Measurements from ENCODE around the gene ADGRV1. TPM values are rescaled to one million over a fixed set of nuclear protein-coding genes. Genes with fewer than 3 reads are reported as not detected.

The ADGRV1 gene
- polyA plus RNA-seq, 4 donors, result 2.6 to 2.9 (median 2.7) TPM; not detected in 1

DNA sequence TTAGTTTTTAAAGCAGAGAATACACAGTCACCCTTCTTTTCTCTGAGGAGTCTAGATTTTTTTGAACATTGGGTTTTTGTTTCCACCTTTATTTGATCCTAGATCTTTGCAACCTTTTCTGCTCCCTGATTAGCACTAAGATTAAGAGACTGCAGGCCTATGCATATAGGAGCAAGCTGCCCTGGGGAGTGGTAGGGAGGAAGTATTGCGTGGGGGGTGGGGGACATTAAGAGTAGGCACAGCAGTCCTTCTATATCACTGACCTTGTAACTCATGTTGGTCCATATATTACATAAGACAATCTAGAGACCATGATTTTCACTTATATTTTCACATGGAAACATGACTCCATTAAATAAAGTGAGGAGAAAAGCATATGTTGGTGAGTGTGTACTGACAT is 149.1 kb downstream of the ADGRV1 start:
- Histone ChIP-seq H3K27me3 (ENCODE audit: control insufficient read depth in 3 of 3, insufficient read depth in 3 of 3, low read length in 3 of 3) (no peaks in the 10 kb centered on the region), H3K27ac (ENCODE audit: low read depth in 1 of 3, low read length in 2 of 3) (no peak overlapping the region), H3K9me3 (ENCODE audit: control insufficient read depth in 2 of 2, insufficient read depth in 1 of 2, low read depth in 1 of 2, low read length in 1 of 2) (no peaks in the 10 kb centered on the region), H3K4me1 (ENCODE audit: control insufficient read depth in 3 of 3, insufficient read depth in 2 of 3, low read depth in 1 of 3, low read length in 2 of 3) (no peaks in the 10 kb centered on the region), H3K4me3 (ENCODE audit: low read depth in 1 of 3, low read length in 3 of 3) (no peak overlapping the region), H3K36me3 (ENCODE audit: control insufficient read depth in 3 of 3, insufficient read depth in 2 of 3, low read depth in 1 of 3, low read length in 3 of 3) (no peaks in the 10 kb centered on the region)
- WGBS, 3 donors, result 78 to 83% (median 81%) methylated on average over 1 of the region's 1 CpG
- DNase-seq, result no peak
- no peak for FAIRE-seq

DNA sequence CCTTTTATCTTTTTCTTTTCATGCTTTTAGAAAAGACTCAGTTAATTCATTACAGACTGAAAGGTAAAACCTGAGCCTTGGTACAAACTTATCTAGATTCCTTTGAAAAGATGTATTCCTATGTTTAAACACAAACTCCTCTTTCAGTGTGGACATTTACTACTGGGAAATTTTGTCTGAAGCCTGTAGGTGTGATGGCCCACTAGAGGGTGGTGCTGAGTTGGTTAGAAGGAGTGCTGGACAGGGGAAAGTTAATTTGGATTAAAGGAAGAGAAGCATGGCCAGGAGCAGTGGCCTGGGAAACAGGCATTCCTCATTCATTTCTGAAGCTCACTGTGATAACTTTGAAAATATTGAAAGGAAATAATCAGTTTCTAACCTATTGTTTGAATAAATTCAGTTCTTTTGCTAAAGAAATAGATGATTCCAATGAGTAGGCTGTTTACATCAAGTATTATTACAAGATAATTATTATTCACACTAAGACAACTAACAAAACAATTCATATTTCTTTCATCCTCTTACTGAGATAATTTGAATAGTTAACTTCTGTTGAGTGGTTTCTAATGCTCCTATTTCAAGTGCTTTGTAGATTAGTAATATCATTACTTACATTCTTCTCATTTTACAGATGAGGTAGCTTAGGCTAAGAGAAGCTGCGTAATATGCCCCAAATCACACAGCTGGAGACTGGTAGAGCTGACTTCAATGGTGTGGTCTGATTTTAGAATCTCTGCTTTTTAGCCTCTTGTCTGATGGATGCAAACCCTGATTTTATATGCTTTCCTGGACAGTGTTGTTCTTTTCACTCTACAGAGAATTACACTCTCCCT is 150.9 kb downstream of the ADGRV1 start:
- Histone ChIP-seq H3K4me3 (ENCODE audit: low read depth in 1 of 3, low read length in 3 of 3) (no peak overlapping the region), H3K36me3 (ENCODE audit: control insufficient read depth in 3 of 3, insufficient read depth in 2 of 3, low read depth in 1 of 3, low read length in 3 of 3) (no peaks in the 10 kb centered on the region), H3K4me1 (ENCODE audit: control insufficient read depth in 3 of 3, insufficient read depth in 2 of 3, low read depth in 1 of 3, low read length in 2 of 3) (no peaks in the 10 kb centered on the region), H3K9me3 (ENCODE audit: control insufficient read depth in 2 of 2, insufficient read depth in 1 of 2, low read depth in 1 of 2, low read length in 1 of 2) (no peaks in the 10 kb centered on the region), H3K27me3 (ENCODE audit: control insufficient read depth in 3 of 3, insufficient read depth in 3 of 3, low read length in 3 of 3) (no peaks in the 10 kb centered on the region), H3K27ac (ENCODE audit: low read depth in 1 of 3, low read length in 2 of 3) (no peak overlapping the region)
- 77 to 93% (median 87%) methylated on average over 1 of the region's 1 CpG for WGBS, 3 donors
- FAIRE-seq, result no peak
- DNase-seq, result peak; percentile 33 to 37

DNA sequence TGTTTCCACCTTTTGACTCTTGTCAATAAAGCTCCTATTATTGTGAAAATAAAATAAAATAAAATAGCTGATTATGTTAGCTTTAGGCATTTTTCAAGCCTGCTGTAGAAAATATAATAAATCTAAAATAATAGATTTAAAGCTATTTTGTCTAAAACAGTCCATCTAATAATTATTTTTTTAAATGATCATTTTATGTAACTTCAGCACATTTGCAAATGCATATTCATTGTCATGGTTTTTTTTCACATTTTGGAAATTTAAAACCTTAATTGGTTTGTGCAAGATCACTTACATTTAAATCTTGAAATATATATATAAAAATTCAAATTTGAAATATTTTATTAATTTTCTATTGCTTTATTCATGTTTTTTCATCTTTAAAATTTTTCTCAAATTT is 159.8 kb downstream of the ADGRV1 start:
- Histone ChIP-seq H3K4me1 (ENCODE audit: control insufficient read depth in 3 of 3, insufficient read depth in 2 of 3, low read depth in 1 of 3, low read length in 2 of 3) (no peaks in the 10 kb centered on the region), H3K4me3 (ENCODE audit: low read depth in 1 of 3, low read length in 3 of 3) (no peak overlapping the region), H3K27me3 (ENCODE audit: control insufficient read depth in 3 of 3, insufficient read depth in 3 of 3, low read length in 3 of 3) (no peaks in the 10 kb centered on the region), H3K27ac (ENCODE audit: low read depth in 1 of 3, low read length in 2 of 3) (no peak overlapping the region), H3K9me3 (ENCODE audit: control insufficient read depth in 2 of 2, insufficient read depth in 1 of 2, low read depth in 1 of 2, low read length in 1 of 2) (no peaks in the 10 kb centered on the region), H3K36me3 (ENCODE audit: control insufficient read depth in 3 of 3, insufficient read depth in 2 of 3, low read depth in 1 of 3, low read length in 3 of 3) (no peaks in the 10 kb centered on the region)
- DNase-seq (no peak), FAIRE-seq (no peak)

DNA sequence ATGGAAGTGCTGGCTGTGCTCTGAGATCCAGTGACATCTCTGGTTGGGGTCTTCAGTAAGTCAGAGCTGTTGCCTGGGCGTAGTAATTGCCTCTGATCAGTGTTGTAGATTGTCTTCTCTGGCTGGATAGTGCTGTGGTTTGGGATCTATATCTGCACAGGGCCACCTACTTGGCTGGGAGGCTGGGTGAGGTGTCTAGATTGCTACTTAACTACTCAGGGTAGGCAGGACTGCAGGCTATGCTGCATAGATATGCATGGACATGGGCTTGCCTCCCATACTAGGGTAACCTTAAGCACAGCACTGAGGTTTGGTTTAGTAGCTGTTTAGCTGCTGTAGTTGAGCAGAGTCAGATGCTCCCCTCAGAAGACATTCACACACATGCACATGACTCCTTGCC is 181.0 kb downstream of the ADGRV1 start:
- Histone ChIP-seq H3K4me1 (ENCODE audit: control insufficient read depth in 3 of 3, insufficient read depth in 2 of 3, low read depth in 1 of 3, low read length in 2 of 3) (no peaks in the 10 kb centered on the region), H3K36me3 (ENCODE audit: control insufficient read depth in 3 of 3, insufficient read depth in 2 of 3, low read depth in 1 of 3, low read length in 3 of 3) (no peaks in the 10 kb centered on the region), H3K9me3 (ENCODE audit: control insufficient read depth in 2 of 2, insufficient read depth in 1 of 2, low read depth in 1 of 2, low read length in 1 of 2) (peaks cover 0 to 5% of the 10 kb centered on the region in 2 donors), H3K27ac (ENCODE audit: low read depth in 1 of 3, low read length in 2 of 3) (no peak overlapping the region), H3K27me3 (ENCODE audit: control insufficient read depth in 3 of 3, insufficient read depth in 3 of 3, low read length in 3 of 3) (no peaks in the 10 kb centered on the region), H3K4me3 (ENCODE audit: low read depth in 1 of 3, low read length in 3 of 3) (no peak overlapping the region)
- 63 to 70% (median 70%) methylated on average over 1 of the region's 1 CpG for WGBS, 3 donors
- FAIRE-seq (no peak), DNase-seq (no peak)

DNA sequence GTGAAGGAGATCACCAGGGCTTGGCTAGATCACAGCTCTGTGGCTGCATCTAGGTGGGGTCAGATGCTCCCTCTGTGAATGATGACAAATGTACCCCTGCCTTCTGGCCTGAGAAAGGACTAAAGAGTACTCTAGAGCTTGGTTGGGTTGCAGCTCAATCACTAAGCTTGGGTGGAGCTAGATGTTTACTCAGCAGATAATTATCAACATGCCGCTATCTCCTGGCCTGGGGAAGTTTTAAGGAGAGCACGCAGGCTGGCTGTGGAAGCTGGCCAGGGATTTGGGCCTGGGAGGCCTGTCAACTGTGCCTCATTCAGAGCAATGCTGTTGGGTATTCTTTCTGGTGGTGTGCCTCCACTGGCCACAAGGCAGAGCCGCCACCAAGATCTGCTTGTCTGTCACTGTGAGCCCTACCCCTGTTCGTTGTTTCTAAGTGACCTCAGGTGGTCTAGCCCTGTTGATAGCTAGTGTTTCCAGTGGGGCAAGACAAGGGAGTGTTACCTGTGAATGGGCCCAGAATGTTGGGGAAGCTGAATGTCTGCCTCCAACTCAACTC is 181.7 kb downstream of the ADGRV1 start:
- 72 to 86% (median 80%) methylated on average over 4 of the region's 4 CpGs for WGBS, 3 donors
- no peak for FAIRE-seq

DNA sequence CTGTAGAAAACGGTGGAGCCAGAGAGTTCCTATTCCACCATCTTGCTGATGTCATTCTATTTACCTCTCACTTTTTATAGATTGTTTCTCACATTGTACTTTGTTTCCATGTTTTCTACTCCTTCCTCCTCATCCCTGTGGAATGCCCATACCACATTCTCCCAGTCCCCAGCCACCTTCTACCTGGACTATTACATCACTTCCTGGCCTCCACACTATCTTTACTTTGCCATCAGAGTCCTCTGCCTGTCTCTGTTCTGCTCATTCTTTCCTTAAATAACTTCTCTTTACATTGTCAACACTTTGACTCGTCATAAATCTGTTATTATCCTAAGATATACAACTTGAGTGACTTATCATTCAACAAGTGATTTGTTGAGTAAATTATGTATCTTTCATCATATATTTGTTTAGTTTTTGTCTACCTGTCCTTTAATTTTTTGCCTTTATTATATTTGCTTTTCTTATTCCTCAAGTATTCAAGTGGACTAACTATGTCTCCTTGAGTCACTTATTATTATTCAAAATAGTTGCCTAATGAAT is 182.5 kb downstream of the ADGRV1 start:
- Histone ChIP-seq H3K27ac (ENCODE audit: low read depth in 1 of 3, low read length in 2 of 3) (no peak overlapping the region), H3K4me1 (ENCODE audit: control insufficient read depth in 3 of 3, insufficient read depth in 2 of 3, low read depth in 1 of 3, low read length in 2 of 3) (no peaks in the 10 kb centered on the region), H3K9me3 (ENCODE audit: control insufficient read depth in 2 of 2, insufficient read depth in 1 of 2, low read depth in 1 of 2, low read length in 1 of 2) (peaks cover 0 to 5% of the 10 kb centered on the region in 2 donors), H3K36me3 (ENCODE audit: control insufficient read depth in 3 of 3, insufficient read depth in 2 of 3, low read depth in 1 of 3, low read length in 3 of 3) (no peaks in the 10 kb centered on the region), H3K4me3 (ENCODE audit: low read depth in 1 of 3, low read length in 3 of 3) (no peak overlapping the region), H3K27me3 (ENCODE audit: control insufficient read depth in 3 of 3, insufficient read depth in 3 of 3, low read length in 3 of 3) (no peaks in the 10 kb centered on the region)
- 58 to 68% (median 64%) methylated on average over 2 of the region's 2 CpGs for WGBS, 3 donors
- DNase-seq (no peak), FAIRE-seq (no peak)

More for the DNA sequence above, 181.7 kb downstream of the ADGRV1 start:
- Histone ChIP-seq H3K27me3 (ENCODE audit: control insufficient read depth in 3 of 3, insufficient read depth in 3 of 3, low read length in 3 of 3) (no peaks in the 10 kb centered on the region), H3K36me3 (ENCODE audit: control insufficient read depth in 3 of 3, insufficient read depth in 2 of 3, low read depth in 1 of 3, low read length in 3 of 3) (no peaks in the 10 kb centered on the region), H3K4me3 (ENCODE audit: low read depth in 1 of 3, low read length in 3 of 3) (no peak overlapping the region), H3K9me3 (ENCODE audit: control insufficient read depth in 2 of 2, insufficient read depth in 1 of 2, low read depth in 1 of 2, low read length in 1 of 2) (peaks cover 0 to 5% of the 10 kb centered on the region in 2 donors), H3K4me1 (ENCODE audit: control insufficient read depth in 3 of 3, insufficient read depth in 2 of 3, low read depth in 1 of 3, low read length in 2 of 3) (no peaks in the 10 kb centered on the region), H3K27ac (ENCODE audit: low read depth in 1 of 3, low read length in 2 of 3) (no peak overlapping the region)
- no peak for DNase-seq

DNA sequence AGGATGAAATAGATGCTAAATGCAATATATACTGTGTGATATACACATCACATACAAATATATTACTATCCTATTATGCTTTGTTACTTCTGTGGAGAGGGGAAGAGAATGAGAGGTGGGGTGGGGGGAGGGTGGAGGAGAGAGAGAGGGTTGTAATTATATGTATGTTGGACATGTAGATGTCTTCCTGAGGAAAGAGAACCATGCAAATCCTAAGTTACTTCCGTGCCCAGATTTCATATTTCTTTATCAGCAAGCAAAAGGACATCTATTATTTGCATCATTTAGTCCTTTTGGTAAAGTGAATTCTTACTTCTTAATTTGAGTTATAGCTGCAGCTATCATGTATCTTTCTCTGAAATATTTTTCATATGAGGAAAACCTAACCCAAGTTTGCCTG is 187.5 kb downstream of the ADGRV1 start:
- DNase-seq (no peak), FAIRE-seq (no peak)
- H3K4me3 ChIP-seq (ENCODE audit: low read depth in 1 of 3, low read length in 3 of 3), result no peak overlapping the region

DNA sequence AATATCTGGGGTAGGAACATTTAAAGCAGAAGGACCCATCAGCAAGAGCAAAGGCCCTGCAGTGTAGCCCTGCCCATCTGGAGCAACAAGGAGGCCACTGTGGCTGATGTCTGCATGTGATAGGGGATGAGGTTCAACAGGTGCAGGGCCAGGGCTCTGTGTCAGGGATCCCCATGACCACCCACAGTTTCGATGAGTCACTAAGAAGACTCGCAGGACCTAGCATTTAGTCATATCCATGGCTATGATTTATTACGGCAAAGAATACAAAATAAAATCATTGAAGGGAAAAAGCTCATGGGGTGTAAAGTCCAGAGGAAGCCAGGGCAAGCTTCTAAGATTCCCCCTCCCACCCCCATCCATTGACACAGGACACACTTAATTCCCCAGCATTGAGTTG is 188.6 kb downstream of the ADGRV1 start:
- Histone ChIP-seq H3K4me3 (ENCODE audit: low read depth in 1 of 3, low read length in 3 of 3) (no peak overlapping the region), H3K36me3 (ENCODE audit: control insufficient read depth in 3 of 3, insufficient read depth in 2 of 3, low read depth in 1 of 3, low read length in 3 of 3) (no peaks in the 10 kb centered on the region), H3K9me3 (ENCODE audit: control insufficient read depth in 2 of 2, insufficient read depth in 1 of 2, low read depth in 1 of 2, low read length in 1 of 2) (no peaks in the 10 kb centered on the region), H3K27ac (ENCODE audit: low read depth in 1 of 3, low read length in 2 of 3) (no peak overlapping the region), H3K27me3 (ENCODE audit: control insufficient read depth in 3 of 3, insufficient read depth in 3 of 3, low read length in 3 of 3) (no peaks in the 10 kb centered on the region), H3K4me1 (ENCODE audit: control insufficient read depth in 3 of 3, insufficient read depth in 2 of 3, low read depth in 1 of 3, low read length in 2 of 3) (no peaks in the 10 kb centered on the region)
- DNase-seq (no peak), FAIRE-seq (no peak)
- WGBS, 3 donors, result 62 to 78% (median 70%) methylated on average over 3 of the region's 3 CpGs

More for the DNA sequence above, 187.5 kb downstream of the ADGRV1 start:
- Histone ChIP-seq H3K9me3 (ENCODE audit: control insufficient read depth in 2 of 2, insufficient read depth in 1 of 2, low read depth in 1 of 2, low read length in 1 of 2) (no peaks in the 10 kb centered on the region), H3K36me3 (ENCODE audit: control insufficient read depth in 3 of 3, insufficient read depth in 2 of 3, low read depth in 1 of 3, low read length in 3 of 3) (no peaks in the 10 kb centered on the region), H3K4me1 (ENCODE audit: control insufficient read depth in 3 of 3, insufficient read depth in 2 of 3, low read depth in 1 of 3, low read length in 2 of 3) (no peaks in the 10 kb centered on the region), H3K27me3 (ENCODE audit: control insufficient read depth in 3 of 3, insufficient read depth in 3 of 3, low read length in 3 of 3) (no peaks in the 10 kb centered on the region), H3K27ac (ENCODE audit: low read depth in 1 of 3, low read length in 2 of 3) (no peak overlapping the region)
- 83 to 97% (median 96%) methylated on average over 1 of the region's 1 CpG for WGBS, 3 donors
